Measurements from ENCODE around the gene GALNT16.

- no peak for TF ChIP-seq REST (IDR thresholded peaks at IDR 0.05; ENCODE audit: insufficient read depth in 1 of 2, low read depth in 2 of 2, low read length in 2 of 2)
- TF ChIP-seq TAF1 (IDR thresholded peaks at IDR 0.05; ENCODE audit: borderline replicate concordance, insufficient read depth, low read length) = no peak
Observed at GRCh38 chr14:69288011-69288771, 28.2 kb downstream of the GALNT16 start.

All from PFSK-1 (cell line).